CD4-positive, alpha-beta T cell treated with Interleukin-6 for 4 hours (primary cell): ENCODE data around the gene ARPIN.
"Not testable (repeated sequence)": the region's sequence is repeated elsewhere in the genome, so short reads cannot be mapped to it uniquely, and the experiment has no call there.

ENCODE experiments used
- DNase-seq: peaks from one replicate; pipeline ENCODE4 v3.0.0-alpha.2; 2020; ENCODE audit warnings: mixed read lengths

The ARPIN gene

DNA sequence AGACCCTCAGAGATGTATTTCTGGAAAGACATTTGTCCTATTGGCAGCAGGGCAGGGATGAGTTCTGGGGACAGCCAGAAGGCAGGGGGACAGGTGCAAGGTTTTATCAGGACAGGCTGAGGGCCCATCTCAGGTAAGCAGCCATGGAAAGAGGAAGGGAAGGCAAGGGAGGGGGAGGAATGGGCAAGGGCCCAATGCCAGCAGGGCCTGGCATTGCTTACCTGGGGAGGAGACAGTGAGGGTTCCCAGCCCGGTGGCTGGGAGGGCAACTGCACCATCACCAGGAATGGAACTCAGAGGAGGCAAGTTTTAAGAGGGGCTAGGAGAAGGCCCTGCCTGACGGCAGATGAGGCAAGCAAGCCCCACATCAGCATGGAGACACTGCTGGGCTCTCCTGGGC is 3.1 kb downstream of the ARPIN start:
- DNase-seq, result no peak

DNA sequence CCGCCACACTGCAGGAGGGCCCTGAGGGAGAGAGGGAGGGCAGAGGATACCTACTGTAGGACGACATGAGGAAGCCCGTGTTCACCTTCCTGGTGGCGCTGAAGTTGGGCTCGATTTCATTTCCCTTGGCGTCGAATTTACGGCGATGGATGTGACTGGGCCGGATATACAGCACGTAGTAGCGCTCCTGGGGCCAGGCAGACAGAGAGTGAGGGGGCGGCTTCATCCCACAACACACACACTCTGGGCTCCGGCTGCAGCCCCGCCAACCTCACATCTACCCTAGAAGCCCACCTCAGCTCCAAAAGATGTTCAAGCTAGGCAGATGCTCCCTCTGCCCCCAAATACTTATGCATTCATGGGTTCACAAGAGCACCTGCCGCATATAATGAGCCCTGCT is 4.5 kb downstream of the ARPIN start:
- no peak for DNase-seq

DNA sequence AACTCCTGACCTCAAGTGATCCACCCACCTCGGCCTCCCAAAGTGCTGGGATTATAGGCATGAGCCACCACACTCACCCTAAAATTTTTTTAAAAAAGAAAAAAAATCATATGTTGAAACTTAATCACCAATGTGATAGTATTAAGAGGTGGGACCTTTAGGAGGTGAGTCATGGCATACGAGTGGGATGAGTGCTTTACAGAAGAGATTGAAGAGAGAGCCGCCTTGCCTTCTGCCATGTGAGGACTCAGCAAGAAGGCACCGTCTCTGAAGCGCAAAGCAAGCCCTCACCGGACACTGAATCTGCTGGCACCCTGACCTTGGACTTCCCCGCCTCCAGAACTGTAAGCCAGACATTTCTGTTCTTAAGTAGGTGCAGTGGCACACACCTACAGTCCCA is 5.5 kb downstream of the ARPIN start:
- DNase-seq, result no peak

DNA sequence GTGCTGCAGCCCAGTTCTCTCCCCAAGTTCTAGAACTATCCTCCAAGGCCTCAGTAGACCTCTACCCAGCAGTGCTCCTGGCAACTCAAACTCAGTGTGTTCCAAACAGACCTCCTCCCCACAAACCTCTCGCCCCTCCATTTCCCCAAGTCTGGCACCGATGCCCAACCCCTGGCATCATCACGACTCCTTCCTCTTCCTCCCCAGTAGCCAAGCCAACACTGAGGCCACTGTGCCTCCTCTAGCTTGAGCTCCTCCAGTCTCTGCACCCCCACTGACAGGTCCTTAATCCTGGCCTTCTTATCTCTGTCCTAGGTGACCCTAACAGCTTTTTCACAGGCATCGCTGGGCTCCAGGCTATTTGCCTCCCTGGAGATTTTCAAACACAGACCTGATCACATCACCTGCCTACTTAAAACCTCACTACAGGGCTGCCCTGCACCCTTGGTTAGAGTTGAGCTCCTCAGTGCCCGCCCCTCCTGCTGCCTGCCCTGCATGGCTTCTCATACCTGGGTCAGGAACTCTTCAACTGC is 6.8 kb downstream of the ARPIN start:
- DNase-seq, result no peak

DNA sequence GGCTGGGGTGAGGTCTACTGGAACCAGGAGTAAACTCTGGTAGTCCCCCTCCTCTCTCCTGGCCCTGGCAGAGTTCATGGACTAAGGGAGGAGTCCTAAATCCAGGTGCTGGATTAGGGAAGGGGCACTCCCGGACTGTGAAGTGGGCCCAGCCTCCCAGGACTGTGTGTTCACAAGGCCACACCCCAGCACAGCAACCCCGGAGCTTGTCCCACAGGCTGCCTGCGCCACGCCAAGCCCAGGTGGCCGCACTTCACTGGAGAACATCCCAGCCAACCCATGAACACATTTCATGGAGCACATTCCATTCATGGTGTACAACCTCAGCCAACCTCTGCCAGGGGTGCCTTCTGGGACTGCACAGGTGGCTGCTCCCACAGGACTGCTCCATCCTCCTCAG is 8.2 kb downstream of the ARPIN start:
- DNase-seq, result no peak

DNA sequence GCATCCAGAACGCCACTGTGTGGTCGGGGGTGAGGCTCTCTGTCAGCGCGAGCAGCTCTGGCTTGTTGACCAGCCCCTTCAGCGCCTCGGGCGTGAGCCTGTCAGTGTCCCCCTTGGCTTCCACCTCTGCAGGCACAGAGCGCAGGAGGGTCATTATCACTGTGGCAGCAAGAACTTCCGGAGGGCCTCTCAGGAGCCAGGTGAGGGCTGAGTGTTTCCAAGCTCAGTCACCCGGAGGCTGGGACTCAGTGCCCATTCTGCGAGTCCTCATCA is 9.0 kb downstream of the ARPIN start:
- no peak for DNase-seq

DNA sequence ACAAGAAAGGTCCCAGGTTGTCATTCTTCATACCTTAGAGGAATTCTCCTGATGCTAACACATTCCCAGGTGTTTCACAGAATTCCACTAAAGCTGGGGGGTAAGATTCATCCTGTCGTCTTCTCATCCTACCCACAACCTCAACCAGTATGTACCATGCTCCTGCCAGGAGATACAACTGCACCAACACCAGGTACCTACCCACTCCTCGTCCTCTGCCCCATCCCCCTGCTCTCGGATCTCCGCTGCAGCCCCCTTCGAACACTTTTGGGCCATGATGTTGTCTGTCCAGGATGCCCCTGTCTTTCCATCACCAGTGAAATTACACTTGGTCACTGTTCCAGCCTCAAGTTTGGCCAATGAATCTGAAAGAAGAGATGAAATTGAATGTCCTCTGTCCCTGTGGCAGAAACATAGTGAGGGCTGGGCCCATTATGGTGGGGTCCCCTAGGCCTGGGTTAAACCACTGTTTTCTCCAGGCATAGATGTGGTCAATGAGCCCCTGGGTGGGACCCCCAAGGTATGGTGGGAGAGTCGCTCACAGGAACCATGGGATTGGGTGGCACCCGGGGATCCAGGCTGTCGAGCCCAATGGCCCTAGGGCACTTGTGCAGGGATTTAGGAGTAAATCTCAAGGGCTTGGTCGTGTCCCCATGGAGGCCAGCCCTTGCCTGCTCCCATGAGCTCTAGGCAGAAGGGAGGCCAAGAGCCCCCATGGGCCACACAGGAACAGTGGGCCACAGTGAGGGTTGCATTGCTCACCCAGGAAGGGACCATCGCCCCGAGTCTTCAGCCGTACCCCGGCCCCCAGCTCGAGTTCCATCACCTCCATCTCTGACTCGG is 9.5 kb downstream of the ARPIN start:
- no peak for DNase-seq

DNA sequence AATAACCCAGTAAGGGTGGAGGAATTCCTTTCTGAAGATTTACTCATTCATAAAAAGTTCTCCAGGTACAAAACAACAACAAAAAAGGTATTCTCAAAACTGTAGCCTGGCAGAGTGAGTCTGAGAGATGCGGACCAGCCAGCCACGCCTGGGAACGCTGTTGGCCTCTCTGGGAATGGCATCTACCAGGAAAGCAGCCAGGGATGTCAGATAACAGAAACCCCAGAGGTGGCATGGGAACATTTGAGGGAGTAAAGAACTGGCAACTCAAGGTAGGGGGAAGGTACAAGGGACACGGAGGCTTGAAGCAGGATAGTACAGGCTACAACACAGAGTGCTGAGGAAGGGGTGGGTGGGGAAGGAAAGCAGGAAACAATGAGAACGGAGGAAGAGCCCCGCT is 11.9 kb downstream of the ARPIN start:
- DNase-seq, result no peak

DNA sequence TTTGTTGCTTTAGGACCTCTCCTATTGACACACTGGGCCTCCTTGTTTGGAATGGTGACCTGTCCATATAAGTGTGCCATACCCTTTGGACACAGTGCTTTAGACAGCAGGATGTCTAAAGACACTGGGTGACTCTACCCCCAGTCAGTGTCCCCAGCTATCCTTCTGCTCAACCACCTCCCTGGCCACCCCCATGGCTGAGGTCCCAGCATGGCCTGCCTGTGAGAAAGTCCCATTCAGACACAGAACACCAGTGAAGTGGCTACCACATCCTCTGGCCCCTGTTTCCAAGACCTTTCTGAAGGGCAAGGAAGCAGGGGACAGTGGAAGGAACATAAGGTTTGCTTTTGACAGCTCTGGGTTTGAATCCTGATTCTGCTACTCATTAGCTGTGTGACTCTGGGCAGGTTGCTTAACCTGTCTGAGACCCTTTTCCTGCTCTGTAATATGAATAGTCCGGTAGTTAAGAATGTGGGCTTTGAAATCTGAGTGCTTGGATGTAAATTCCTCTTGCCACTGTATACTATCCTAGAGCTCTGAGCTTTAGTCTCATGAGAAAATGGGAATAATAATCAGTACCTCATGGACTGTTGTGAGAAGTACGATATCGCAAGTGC is 12.7 kb downstream of the ARPIN start:
- no peak for DNase-seq

DNA sequence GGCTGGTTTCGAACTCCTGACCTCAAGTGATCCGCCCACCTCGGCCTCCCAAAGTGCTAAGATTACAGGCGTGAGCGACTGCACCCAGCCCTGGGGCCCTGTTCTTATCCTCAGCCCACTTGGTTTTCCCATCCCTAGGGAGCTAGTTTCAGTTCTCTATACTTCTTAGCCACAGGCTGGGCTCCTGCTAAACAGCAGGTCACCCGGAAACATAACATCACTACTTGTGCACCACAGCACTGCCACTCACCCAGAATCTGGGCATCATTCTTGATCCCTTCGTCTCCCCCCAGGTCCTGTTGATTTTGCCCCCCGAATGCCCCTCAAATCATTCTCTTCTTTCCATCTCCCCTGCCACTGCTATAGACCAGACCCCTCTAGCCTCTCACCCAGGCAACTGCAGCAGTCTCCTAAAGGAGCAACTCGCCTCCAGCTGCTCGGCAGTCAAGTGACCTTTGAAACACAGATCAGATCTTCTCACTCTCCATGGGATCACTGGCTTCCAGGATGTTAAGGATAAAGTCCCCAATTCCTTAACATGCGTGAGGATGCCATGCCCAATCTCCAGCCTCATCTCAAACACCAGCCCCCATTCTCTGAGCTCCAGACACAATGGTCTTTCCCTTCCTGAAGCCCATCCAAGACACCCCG is 13.3 kb downstream of the ARPIN start:
- no peak for DNase-seq

DNA sequence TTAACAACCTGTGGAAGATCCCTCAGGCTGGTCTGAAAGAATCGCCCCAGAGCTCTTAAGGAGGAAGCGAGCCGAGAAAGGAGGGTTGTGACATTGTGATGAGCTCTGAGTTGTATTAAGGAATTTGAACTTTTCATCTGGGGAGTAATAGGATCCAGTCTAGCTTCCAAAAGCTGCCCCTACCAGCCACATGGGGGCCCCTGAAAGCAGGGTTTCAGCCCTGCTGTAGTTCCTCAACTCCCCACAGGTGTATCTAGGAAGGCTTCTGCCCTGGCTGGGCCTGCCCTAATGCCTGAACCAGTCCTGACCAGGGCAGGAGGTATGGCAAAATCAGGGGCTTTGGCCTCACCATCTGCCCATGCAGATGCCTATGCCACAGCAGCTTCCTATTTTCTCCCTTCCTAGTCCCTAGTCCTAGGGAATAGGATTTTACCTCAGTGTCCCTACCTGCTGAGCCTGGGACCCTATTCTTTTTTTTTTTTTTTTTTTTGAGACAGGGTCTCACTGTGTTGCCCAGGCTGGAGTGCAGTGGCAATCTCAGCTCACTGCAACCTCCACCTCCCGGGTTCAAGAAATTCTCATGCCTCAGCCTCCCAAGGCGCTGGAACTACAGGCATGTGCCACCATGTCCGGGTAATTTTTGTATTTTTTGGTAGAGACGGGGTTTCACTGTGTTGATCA is 14.0 kb downstream of the ARPIN start:
- DNase-seq, result peak; percentile 57

DNA sequence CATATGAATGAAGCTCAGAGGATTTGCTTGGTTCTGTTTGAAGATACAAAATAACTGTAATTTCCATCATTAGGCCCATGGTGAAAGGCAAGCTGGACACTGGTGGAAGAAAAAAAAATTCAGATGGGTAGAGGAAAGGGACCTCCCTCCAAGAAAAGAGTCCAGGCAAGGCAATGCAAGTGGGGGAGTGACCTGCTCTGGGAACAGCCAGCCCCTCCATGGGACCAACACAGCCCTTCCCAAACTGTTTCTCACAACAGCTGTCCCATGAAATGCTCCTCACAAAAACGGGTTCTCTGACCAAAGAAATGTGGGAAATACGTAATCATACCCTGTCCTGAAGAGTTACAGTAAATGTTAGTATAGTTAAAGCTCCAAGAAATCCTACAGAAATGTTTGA is 14.6 kb downstream of the ARPIN start:
- DNase-seq, result no peak

DNA sequence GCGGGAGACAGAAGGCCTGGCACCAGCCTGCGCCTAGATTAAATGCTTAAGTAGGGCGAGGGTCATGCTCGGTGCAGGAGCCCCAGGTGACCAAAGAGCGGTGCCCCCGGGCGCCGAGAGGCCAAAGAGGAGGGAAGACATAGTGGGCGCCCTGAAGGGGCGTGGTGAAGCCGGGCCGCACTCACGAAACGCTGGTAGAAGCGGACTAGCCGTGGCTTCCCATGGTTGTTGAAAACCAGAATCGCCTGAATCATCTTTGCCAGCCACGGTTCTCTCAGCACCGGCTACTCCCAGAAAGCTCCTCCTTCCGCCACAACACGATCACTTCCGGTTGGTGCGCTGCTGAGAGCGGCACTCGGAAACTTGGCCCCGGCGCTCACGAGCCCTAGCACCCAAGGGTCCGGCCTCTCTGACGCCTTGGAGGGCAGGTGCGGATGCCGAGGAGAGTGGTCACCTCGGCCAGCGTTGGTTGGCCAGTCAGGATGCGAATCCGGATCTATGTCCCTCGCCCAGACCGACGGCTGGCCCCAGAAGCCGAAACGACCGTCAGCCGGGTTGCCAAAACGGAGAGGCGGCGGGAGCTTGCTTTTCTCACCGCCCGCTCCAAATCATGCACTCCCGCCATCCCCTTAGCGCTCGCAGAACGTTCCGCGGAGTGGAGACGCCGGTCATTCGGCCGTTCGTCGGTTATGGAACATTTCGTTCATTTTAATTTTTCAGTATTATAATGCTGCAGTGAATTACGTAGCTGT is 18.9 kb downstream of the ARPIN start, which contains the start of gene AP3S2:
TSS of gene AP3S2 (minus strand) at position 299 of the 752 bp plus-strand sequence. CDS start at position 254, 45 bp downstream.
- peak; percentile 89 for DNase-seq

DNA sequence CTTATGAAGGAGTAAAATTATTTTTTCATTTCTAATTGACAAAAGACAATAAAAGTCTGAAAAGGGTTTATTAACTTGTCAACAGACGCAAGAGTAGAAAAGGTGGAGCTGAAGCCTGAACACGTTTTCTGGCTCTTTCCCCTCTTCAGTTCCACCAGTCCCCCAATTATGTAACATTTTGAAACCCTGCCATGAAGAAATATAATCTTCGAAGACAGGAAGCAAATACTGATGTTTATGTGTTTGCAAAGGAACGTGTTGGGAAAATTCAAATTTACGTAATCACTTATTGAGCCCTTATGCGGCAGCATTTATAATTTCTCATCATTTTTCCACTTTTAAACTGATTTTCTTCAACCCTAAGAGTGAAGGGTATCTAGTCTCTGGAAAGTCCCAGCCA is 19.7 kb downstream of the ARPIN start:
- DNase-seq, result no peak

DNA sequence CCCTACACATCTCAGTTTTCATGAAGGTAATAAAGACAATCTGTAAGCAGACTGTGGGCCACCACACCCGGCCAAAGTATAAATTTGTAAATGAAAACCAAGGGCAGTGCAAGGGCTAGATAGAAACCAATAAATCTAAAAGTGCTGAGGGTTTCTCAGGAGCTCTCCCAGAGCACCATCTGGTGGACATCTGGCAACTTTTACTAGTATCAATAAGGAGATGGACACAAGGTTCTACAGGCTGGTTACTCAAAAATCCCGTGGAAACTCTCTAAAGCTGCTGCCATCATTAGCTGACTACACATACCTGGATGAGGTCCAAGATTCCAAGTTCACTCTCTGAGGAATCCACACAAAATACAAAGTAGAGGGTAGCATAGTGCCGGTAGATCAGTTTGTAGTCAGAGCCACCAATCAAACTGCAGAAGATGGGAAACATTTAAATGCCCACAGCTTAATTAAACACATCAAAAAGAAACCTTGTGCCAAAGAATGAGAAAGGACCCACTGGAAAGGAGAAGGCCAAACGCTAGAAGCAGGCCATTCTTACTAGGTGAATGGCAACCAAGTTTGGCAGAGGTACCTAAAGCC is 24.4 kb downstream of the ARPIN start:
- no peak for DNase-seq

DNA sequence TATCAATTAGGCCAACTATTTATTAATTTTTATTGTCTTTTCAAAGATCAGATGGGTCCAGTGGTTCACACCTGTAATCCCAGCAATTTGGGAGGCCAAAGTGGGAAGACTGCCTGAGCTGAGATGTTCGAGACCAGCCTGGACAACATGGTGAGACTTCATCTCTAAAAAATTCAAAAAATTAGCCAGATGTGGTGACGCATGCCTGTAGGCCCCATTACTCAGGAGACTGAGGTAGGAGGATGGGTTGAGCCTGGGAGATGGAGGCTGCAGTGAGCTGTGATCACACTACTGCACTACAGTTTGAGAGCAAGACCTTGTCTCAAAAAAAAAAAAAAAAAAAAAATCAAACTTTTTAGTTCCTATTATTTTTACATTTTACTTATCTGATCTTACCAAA is 27.1 kb downstream of the ARPIN start:
- no peak for DNase-seq

DNA sequence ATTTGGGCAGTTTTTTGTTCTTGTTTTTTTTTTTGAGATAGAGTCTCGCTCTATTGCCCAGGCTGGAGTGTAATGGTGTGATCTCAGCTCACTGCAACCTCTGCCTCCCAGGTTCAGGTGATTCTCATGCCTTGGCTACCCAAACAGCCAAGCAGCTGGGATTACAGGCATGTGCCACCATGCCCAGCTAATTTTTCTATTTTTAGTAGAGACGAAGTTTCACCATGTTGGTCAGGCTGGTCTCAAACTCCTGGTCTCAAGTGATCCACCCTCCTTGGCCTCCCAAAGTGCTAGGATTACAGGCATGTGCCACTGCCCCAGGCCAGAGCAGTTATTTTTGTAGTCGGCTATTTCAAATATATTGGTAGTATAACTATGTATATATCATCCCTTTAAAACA is 27.6 kb downstream of the ARPIN start:
- not testable (repeated sequence) for DNase-seq

DNA sequence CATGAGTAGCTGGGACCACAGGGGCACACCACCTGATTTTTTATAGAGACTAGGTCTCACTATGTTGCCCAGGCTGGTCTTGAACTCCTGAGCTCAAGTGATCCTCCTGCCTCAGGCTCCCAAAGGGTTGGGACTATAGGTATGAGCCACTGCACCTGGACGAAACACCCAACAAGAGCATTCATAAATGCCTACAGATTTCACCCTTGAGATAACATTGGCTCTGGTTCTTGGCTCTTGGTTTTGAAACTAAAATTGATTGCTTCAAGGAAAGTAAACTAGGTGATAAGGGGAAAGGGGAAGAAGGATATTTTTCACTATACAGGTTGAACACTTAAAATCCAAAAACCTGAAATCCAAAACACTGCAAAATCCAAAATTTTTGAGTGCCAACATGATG is 29.2 kb downstream of the ARPIN start:
- no peak for DNase-seq

DNA sequence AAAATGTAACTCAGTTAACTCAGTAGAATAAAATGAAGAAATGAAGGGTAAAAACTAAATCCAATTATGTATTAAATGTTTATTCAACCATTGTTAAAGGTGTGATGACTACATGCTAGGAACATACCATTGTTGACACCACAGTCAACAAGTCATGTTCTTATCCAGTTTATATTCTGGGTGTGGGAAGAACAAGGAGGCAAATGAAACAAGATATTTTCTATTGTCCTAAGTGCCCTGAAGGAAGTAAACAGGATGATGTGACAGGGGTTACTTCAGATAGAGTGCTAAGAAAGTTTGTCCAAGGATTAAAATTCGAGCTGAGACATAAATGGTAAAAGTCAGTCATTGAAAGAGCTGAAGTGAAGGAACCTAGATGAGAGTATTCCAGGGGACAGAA is 32.0 kb downstream of the ARPIN start:
- no peak for DNase-seq

DNA sequence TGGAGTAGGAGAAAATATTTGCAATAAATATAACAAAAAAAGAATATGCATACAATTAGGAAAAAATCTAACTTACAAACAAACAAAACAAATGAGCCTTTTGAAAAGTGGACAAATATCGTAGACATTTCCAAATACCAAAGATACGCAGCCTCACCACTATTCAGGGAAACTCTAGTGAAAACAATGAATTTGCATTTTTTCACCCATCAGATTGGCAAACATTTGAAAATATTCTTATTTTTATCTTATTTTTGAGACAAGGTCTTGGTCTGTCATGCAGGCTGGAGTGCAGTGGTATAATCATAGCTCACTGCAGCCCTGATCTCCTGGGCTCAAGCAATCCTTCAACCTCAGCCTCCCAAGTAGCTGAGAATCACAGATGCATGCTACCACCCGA is 34.4 kb downstream of the ARPIN start:
- DNase-seq, result no peak

DNA sequence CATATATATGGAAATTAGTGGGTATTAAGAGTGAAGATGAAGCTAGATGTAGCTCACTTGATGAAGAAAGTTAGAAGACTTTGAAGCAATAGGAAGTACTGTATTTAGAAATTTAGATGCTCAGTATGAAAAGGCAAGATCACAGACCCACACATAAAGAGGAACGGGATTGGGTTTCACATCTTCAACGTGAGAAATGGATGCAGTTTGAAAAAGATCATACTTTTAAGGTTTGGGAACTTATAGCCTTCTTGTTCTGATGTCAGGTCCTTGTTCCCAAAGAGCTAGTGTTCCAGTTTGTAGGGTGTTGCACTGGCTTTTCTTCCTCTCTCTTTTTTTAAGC is 35.7 kb downstream of the ARPIN start:
- no peak for DNase-seq

DNA sequence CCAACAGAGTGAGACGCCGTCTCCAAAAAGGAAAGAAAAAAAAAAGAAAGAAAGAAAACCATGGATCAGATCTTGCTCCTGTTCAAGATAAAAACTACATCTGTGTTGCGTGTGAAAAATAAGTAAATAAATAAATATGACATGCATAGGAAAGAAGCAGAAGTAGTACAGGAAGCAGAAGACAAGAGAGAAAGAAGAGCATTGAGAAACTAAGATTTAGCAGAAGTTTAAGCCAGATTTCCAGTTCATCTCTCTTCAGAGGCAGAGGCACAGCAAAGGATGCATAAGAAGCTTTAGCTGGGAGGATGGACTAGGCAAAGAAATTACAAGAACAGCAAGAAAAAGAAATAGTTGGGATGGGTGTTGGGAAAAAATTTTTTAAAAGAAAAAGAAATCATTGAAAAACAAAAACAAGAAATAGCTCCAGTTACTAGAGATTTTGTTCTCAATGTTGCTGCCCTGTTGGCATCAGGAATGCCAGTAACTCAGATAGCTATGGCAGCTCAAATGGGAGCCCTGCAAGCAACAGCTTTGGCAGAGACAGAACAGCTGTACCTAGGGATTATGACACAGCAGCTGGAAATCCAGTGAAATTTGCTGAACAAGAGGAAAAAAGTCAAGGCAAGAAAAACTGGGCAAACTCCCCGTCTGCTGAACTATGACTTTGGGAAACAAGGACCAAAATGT is 36.2 kb downstream of the ARPIN start:
- DNase-seq, result no peak
